ENCODE results near the gene SYCP2L. TPM values are rescaled to one million over a fixed set of nuclear protein-coding genes. Genes with fewer than 3 reads are reported as not detected.
A peak's percentile ranks its signal among the peaks of the same experiment; 100 is the strongest.
"Not testable (repeated sequence)": the region's sequence is repeated elsewhere in the genome, so short reads cannot be mapped to it uniquely, and the experiment has no call there.

Gene SYCP2L
- polyA plus RNA-seq (ENCODE audit: insufficient read length in 4 of 4): 1 to 10 TPM; 3.8 to 6.9 (median 4.4) TPM

GRCh38 chr6:10886691-10887502 lies at the start of gene SYCP2L:
TSS of gene SYCP2L (plus strand) at chr6:10887052. CDS start at chr6:10887127, 75 bp downstream.
- DNase-seq (ENCODE audit: low read depth in 4 of 4, low spot score in 3 of 4): peak in 1 of 4 donors; percentile 40

- no peak for DNase-seq (ENCODE audit: low read depth in 4 of 4, low spot score in 3 of 4)
Measured at GRCh38 chr6:10837622-10837994, 49.2 kb upstream of the SYCP2L start.

DNA sequence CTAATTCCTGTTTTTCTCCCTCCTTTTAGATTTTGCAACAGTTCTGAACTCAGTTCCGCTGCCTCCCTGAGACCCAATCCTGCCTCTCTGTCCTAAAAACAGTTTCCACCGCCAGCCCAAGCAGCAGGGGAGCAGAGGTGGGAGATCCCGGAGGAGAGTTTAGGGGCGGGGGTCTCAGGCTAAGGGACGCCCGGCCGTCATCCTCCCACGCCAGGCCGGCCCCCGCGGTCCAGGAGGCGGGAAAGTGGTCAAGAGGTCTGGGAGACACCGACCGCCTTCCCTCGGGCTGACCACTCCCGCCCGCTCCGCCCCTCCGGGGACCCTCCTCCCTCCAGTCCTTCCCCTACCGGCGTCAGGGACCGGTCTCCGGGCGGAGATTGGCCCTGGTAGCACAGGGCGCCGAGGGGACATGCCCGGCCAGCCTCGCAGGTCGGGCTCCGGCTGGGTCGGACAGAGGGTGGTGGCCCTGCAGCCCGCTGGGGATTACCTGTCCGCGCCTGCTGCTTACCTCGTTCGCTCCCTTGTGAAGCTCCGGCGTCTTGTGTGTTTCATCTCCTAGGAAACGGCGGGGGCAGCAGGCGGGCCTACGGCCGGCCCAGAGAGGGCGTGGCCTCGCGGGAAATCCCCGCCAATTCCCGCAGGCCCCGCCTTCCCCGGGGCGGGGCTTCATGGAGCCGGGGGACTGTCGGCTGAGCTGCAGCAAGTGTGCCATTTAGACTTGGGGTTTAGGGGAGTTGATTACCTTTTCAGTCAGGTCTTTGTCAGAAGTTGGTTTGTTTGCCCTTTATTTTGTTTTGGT lies 48.7 kb upstream of the SYCP2L start, which contains the start of gene MAK:
MAK (minus strand) TSS at position 545 of the 799 bp plus-strand sequence. CDS start 7,891 bp downstream, outside the sequence.
- DNase-seq (ENCODE audit: low read depth in 4 of 4, low spot score in 3 of 4): peak; percentile 85 to 90 (median 87)

DNA sequence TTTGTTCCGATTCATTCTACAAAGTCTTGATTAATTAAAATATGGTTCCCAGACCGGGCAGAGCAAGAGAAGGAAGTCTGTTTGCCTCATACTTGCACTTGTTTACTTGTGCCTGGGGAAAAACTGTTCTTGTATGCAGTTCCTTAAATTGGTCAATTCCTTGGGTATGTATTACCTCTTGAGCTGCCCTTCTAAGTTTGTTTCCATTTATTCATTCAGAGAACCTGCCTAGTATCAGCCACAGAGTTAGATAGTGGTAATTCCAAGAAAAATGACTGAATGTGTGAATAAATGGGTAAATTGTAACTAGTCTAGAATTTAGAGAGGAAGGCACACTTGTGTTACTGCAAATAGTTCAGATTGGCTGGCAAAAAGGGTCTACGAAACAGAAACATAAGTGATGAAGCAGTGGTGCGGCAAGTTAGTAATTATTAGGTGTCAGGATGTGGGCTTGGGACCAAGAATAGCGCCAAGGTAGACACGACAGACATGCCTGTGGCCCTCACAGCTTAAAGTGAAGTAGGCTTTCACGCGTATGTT lies 48.0 kb upstream of the SYCP2L start:
- no peak for DNase-seq (ENCODE audit: low read depth in 4 of 4, low spot score in 3 of 4)

- no peak for DNase-seq (ENCODE audit: low read depth in 4 of 4, low spot score in 3 of 4)
Measured at GRCh38 chr6:10843554-10843953, 43.3 kb upstream of the SYCP2L start.

DNA sequence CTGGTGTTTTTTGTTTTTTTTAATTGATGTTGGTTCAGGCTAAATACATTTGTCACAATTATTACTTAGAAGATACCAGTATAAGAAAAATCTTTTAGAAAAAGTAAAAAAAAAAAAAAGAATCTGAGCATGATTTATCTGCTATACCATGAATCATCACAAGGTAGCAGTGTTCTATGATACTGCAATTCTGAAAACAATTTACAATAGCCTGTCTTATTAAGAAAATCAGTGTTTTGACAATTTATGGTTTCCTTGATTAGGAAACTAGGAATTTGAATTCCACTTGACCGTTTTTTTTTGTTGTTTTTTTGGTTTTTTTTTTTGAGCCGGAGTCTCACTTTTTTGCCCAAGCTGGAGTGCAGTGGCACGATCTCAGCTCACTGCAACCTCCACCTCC lies 39.2 kb upstream of the SYCP2L start:
- no peak for DNase-seq (ENCODE audit: low read depth in 4 of 4, low spot score in 3 of 4)

DNA sequence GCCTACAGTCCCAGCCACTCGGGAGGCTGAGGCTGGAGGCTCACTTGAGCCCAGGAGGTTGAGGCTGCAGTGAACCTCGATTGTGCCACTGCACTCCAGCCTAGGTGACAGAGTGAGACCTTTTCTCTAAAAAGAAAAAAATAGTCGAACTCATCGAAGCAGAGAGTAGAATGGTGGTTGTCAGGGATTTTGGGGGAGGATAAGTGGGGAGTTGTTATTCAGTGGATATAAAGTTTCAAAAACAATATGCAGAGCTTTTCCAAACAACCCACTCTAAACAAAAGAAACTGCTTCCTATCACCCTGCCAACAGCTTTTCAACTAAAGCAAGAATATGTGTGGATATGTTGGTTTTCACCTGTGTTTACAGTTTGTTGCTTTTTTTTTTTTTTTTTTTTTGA lies 37.0 kb upstream of the SYCP2L start:
- DNase-seq (ENCODE audit: low read depth in 4 of 4, low spot score in 3 of 4): no peak

- DNase-seq (ENCODE audit: low read depth in 4 of 4, low spot score in 3 of 4): no peak
Measured at GRCh38 chr6:10850728-10851127, 36.1 kb upstream of the SYCP2L start.

DNA sequence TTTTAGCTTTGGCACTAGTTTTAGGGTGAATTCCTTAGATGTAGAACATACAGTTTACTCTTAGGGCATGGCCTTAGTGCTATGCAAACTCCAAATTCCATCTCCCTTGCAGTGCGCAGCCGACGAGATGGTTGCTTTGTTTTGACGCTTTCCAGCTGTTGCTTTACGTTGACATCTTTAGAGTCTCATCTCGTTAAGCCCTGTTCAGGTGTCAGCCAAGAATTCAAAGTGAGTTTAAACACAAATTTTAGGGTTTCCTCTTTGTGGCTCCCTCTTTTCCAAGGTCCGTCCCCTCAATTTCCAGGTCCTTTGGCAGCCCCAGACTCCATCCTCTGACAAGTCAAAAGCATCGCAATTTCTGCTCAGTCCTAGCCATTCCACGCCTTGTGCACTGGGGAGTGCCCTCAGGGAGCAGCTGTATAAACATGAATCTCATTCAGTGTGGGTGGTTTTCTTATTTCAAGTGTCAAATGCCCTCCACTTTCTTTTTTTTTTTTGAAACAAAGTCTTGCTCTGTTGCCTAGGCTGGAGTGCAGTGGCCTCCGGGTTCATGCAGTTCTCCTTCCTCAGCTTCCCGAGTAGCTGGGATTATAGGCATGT lies 34.4 kb upstream of the SYCP2L start:
- peak in 1 of 4 donors; percentile 35 for DNase-seq (ENCODE audit: low read depth in 4 of 4, low spot score in 3 of 4)

DNA sequence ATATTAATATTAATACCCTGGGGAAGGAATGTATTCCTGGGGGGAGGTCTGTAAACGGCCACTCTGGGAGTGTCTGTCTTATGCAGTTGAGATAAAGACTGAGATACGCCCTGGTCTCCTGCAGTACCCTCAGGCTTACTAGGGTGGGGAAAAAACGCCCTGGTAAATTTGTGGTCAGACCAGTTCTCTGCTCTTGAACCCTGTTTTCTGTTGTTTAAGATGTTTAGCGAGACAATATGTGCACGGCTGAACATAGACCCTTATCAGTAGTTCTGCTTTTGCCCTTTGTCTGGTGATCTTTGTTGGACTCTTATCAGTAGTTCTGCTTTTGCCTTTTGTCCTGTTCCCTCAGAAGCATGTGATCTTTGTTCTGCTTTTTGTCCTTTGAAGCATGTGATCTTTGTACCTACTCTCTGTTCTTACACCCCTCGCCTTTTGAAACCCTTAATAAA lies 33.0 kb upstream of the SYCP2L start:
- not testable (repeated sequence) for DNase-seq (ENCODE audit: low read depth in 4 of 4, low spot score in 3 of 4)

- DNase-seq (ENCODE audit: low read depth in 4 of 4, low spot score in 3 of 4): no peak
Measured at GRCh38 chr6:10854922-10855632, 31.8 kb upstream of the SYCP2L start.

DNA sequence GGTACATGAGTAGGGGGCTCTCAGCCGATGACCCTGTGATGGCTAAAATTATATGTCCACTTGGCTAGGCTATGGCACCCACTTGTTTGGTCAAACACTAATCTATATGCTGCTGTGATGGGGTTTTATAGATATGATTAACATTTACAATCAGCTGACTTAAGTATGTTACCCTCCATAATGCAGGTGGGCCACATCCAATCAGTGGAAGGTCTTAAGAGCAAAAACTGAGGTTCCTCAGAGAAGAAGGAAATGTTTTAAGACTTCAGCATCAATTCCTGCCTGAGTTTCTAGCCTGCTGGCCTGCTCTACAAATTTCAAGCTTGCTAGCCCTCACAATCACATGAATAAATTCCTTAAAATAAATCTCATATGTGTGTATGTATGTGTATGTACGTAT lies 29.6 kb upstream of the SYCP2L start:
- DNase-seq (ENCODE audit: low read depth in 4 of 4, low spot score in 3 of 4): no peak

DNA sequence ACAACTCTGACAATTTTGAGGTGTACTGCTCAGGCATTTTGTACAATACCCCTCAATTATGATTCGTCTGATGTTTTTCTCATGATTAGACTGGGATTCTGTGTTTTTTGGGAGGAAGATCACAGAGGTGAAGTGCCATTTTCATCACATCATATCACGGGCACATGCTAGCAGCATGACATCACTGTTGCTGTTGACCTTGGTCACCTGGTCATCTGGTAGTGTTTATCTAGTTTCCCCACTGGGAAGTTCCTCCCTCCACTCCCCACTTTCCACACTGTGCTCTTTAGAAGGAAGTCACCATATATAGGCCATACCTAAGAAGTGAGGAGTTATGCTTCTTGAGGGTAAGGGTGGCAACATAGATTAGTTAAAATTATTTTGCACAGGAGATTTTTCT lies 25.8 kb upstream of the SYCP2L start:
- DNase-seq (ENCODE audit: low read depth in 4 of 4, low spot score in 3 of 4): no peak

- no peak for DNase-seq (ENCODE audit: low read depth in 4 of 4, low spot score in 3 of 4)
Measured at GRCh38 chr6:10862361-10862760, 24.5 kb upstream of the SYCP2L start.

DNA sequence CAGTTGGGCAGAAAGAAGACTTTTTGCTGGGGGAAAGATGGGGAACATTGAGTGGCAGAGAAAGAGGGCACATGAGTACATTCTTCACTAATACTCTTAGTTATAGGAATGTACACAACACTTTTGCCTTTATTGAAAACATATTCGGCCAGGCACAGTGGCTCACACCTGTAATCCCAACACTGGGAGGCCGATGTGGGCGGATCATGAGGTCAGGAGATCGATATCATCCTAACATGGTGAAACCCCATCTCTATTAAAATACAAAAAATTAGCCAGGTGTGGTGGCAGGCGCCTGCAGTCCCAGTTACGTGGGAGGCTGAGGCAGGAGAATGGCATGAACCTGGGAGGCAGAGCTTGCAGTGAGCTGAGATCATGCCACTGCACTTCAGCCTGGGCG lies 23.8 kb upstream of the SYCP2L start:
- not testable (repeated sequence) for DNase-seq (ENCODE audit: low read depth in 4 of 4, low spot score in 3 of 4)

DNA sequence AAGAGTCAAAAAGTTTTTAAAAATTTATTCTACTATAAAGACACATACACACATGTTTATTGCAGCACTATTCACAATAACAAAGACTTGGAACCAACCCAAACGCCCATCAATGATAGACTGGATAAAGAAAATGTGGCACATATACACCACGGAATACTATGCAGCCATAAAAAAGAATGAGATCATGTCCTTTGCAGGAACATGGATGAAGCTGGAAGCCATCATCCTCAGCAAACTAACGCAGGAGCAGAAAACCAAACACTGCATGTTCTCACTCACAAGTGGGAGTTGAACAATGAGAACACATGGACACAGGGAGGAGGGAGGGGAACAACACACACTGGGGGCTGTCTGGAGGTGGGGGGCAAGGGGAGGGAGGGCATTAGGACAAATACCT lies 20.1 kb upstream of the SYCP2L start:
- not testable (repeated sequence) for DNase-seq (ENCODE audit: low read depth in 4 of 4, low spot score in 3 of 4)

DNA sequence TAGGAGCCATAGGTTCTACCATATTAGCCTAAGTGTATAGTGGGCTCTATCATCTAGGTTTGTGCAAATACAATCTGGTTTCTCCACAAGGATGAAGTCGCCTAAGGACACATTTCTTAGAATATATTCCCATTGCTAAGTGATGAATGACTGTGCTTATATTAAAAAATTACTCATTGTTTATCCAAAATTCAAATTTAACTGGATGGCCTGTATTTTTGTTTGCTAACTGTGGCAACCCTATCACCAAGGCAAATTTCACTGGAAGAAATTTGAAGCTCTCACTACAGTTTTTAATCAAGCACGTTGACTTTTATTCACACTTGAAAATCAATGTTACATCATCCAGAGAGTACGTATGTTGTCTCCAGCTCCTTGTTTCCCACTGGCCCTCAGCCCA lies 18.9 kb upstream of the SYCP2L start:
- no peak for DNase-seq (ENCODE audit: low read depth in 4 of 4, low spot score in 3 of 4)

DNA sequence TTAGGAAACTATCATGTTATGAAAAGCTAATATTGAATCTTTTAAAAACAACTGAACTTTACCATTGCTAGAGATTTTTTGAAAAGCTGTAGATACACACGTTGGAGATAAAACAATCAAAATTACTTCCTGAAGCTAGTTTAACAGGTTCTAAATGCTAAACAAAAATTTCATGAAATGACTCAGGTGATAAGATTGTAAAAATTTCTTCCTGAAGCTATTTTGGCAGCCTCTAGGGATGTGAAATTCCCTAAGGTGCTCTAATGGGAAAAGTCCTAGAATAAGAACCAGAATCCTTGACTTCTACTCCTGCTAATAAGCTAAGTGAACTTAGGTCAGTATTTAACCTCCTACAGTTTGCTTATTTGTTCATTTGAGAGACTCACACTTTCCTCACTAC lies 13.5 kb upstream of the SYCP2L start:
- no peak for DNase-seq (ENCODE audit: low read depth in 4 of 4, low spot score in 3 of 4)

DNA sequence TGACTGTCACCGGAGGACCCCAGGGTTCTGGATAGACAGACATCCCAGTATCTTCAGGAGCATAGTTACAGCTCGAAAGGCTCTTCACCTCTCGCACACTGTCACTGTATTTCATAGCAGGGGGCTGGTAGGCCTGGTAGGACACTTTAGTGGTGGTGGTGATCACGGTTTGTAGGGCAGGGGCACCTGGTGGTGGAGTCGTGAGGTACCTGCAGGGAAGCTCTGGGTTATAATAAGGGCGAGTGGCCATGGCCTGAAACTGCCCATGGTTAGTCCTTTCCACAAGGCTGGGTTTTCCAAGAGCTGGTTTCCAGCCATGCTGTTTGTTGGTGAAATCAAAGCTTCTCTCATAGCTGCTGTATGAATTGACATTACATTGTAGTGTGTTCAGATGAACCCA lies 12.6 kb upstream of the SYCP2L start:
- DNase-seq (ENCODE audit: low read depth in 4 of 4, low spot score in 3 of 4): no peak

- DNase-seq (ENCODE audit: low read depth in 4 of 4, low spot score in 3 of 4): no peak
Measured at GRCh38 chr6:10875026-10875425, 11.8 kb upstream of the SYCP2L start.

All from left renal pelvis (tissue), 4 donors.